ENCODE measurements around the gene ZNF555.
"Not testable (repeated sequence)": the region's sequence is repeated elsewhere in the genome, so short reads cannot be mapped to it uniquely, and the experiment has no call there.

The ZNF555 gene

GRCh38 chr19:2807379-2808128 lies 33.7 kb upstream of the ZNF555 start:
- DNase-seq = no peak

- DNase-seq = no peak
Measured at GRCh38 chr19:2808129-2808941, 32.9 kb upstream of the ZNF555 start.

- no peak for DNase-seq
Measured at GRCh38 chr19:2809387-2810140, 31.7 kb upstream of the ZNF555 start.

GRCh38 chr19:2810141-2811091 lies 30.9 kb upstream of the ZNF555 start:
- DNase-seq = no peak

- DNase-seq = no peak
Measured at GRCh38 chr19:2811221-2811722, 30.0 kb upstream of the ZNF555 start.

DNA sequence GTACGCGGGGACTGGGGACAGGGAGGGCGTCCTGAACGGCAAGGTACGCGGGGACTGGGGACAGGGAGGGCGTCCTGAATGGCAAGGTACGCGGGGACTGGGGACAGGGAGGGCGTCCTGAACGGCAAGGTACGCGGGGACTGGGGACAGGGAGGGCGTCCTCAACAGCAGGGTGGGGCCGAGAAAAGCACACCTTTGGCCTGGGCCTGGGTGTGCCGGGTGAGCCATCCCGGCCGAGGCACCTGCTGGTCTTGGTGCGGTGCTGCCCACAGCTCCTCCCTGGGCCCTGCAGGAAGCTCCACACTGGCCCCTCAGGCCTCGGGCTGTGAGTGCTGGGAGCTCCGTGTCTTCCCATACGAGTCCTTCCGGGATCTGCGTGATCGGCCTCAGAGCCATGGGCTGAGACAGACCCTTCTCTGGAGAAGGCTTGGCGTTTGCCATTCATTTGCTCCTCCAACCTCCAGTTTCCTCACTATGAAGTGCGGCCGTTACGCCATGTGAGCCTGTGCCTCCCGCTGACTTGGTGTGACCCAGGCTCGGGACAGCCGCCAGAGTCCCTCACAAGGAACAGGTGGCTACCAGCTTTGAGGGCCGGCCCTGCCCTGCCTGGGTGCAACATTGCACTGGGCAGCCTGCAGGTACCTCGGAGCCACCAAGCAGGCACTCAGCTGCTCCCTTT lies 29.4 kb upstream of the ZNF555 start:
- DNase-seq = no peak

GRCh38 chr19:2812414-2813234 lies 28.7 kb upstream of the ZNF555 start:
- no peak for DNase-seq

DNA sequence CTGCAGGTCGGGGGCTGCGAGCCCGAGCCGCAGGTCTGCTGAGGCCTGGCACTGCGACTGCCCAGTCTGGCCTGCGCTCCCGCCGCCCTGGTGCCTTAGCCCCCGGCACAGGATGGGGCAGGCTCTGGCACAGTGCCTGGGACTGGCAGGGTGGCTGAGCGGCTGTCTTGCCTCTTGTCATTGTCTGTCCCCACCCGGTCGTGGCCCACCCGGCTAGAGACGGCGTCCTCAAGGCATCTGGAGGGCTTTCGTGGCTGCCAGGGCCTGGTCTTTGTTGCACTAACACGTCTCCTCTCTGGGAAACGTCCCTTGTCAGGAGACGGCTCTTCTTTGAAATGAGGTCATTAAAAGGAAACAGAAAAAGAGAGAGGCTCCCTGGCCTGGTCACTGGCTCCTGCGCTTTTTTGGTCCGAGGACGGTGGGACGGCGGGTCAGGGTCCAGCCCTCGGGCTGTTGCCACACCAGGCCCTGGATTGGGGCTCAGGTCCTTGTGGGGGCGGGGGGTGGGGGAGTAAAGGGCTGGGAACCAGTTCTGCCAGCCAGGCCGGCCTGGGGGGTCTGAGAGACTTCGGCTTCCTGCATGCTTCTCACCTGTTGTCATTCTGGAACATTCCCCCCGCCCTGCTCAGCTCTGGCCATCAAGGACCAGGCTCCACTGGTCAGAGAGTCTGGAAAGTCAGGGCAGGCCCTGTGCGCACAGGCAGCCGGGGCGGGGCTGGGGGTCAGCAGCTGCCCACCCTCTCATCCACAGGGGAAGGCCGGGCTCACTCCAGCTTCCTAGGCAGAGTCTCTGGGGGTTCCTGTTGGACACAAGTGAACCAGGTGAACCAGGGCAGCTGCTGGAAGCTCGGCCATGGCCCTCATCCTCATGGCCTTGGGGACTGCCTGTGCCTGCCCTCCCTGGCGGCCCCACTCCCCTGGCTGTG lies 27.8 kb upstream of the ZNF555 start:
- DNase-seq = no peak

DNA sequence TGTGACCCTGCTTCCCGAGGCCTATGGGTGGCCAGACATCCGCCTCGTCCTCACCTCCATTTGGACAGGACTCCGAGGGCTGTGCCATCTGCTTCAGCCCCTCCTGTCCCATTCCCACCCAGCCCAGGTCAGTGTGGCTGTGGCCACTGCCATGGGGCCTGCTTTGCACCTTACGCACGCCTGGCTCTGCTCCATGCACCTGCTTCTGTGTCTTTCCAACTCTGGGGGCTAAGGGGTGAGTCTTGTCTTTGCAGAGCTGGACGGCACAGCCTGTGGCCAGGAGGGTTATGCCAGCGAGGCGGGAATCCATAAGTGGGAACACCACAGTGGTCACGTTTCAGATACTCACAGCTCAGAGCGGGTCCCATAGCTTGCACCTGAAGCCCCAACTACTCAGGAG lies 26.8 kb upstream of the ZNF555 start:
- DNase-seq = no peak

DNA sequence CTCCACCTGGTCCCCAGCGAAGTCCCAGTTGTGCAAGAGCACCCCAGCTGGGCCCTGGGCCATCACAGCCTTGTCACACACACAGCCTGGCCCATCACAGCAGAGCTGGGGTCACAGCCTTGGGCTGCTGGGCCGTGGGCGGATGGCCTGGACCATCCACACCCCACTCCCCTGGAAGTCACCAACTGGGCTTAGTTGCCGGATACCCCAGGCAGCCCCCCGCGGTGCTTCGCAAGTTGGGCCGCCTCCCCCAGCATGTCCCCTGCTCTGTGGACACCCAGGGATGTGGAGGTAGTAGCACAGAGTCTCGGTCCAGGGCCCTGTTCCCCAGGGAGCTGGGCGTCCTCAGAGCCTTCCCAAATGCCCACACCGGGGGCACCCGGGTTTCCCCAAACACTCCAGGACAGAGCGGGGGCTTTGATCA lies 26.1 kb upstream of the ZNF555 start:
- DNase-seq = no peak

GRCh38 chr19:2815923-2816322 lies 25.4 kb upstream of the ZNF555 start:
- no peak for DNase-seq

- no peak for DNase-seq
Measured at GRCh38 chr19:2816641-2817040, 24.6 kb upstream of the ZNF555 start.

- not testable (repeated sequence) for DNase-seq
Measured at GRCh38 chr19:2817237-2817829, 23.9 kb upstream of the ZNF555 start.

- peak; percentile 99 for DNase-seq
Measured at GRCh38 chr19:2819540-2820111, 21.6 kb upstream of the ZNF555 start, which contains the start of gene ZNF554. Gene ZNF554 (plus strand): TSS chr19:2819868. CDS start chr19:2820072, 204 bp downstream.

DNA sequence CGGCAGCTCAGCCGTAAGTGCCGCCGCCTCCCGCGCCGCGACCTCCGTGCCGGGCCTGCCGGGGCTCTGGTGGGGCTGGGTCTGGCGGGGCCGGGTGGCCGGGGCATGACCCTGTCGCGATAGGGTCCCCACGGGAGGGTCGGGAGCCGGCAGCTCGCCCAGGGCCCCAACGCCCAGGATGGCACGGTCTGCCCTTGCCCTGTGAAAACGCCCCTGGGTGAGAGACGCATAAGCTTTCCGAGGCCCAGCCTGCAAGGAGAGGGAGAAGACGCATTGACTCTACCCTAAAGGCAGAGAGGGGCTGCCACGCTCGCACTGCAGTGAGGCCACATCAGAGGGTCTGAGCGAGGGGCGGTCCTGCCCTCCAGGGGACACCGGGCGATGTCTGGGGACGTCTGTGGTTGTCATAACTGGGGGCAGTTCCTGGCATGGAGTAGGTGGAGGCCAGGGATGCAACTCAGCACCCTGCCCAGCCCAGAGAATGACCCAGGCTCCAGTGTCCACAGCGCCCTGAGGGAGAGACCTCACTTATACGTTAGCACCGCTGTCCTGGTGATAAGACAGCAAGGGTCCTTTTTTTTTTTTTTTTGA lies 21.1 kb upstream of the ZNF555 start:
- DNase-seq = peak; percentile 25

- no peak for DNase-seq
Measured at GRCh38 chr19:2822846-2823245, 18.4 kb upstream of the ZNF555 start.

DNA sequence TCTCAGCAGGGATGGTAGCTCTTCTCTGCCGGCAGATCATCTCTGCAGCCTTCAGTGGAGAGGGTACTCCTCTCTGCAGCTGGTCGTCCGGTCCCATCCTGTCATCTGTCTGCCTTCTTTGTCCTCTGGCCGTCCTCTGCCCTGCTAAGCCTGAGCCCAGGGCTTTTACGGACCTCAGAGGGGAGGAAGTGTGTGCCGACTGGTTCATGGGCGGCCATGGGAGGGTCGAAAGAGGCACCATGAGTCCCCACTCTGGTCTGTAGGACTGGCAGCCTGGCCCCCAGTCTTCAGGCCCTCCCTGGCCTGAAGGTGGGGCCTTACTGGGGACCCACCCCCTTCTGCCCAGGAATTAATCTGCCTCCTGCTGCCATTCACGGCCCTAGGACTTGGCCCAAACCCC lies 17.6 kb upstream of the ZNF555 start:
- no peak for DNase-seq

DNA sequence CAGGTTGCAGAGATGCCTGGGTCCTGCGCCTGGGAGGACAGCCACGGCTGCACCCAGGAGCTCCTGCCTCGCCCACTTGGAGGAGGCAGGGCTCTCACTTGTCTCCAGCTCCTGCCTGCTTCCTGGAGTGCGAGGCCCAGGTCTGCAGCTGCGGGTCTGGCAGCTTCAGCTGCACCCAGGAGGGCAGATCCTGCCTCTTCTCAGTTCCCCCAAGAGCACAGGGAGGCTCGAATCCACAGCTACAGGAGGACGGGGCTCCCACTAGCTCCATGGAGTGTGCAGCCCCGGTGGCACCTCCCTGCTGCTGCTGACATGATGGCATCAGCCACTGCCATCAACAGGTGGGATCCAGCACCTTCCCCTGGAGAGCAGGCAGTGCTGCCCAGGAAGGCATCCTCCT lies 17.1 kb upstream of the ZNF555 start:
- no peak for DNase-seq

Data from stimulated activated CD4-positive, alpha-beta T cell treated with anti-CD3 and anti-CD28 coated beads, Interleukin-15, amount 100 ng/mL, for 24 hours (primary cell).